PC-3 (cell line): ENCODE results near the gene BMP2K. TPM values are rescaled to one million over a fixed set of nuclear protein-coding genes. Genes with fewer than 3 reads are reported as not detected.

Experiments used
- ATAC-seq: fragments of 200-7000 bp; cut with Tn5 transposase; 2 replicates; pipeline ENCODE4 v1.9.1; 2020; ENCODE audit warnings: mild to moderate bottlenecking, moderate library complexity
- BruUV-seq: library from RNA; stranded (reverse); fragments of 400-500 nt; replicated peaks from 2 replicates; lab custom pipeline; 2021; lab: Mats Ljungman, UMichigan
- CTCF ChIA-PET: fragments of 300-600 bp; sonication (Branson Sonifier 250); formaldehyde crosslinking; loops from one replicate; lab custom pipeline; 2022; ENCODE audit warnings: antibody characterized with exemption; lab: Charles Lee
- POLR2A ChIA-PET: fragments of 300-600 bp; sonication (Branson Sonifier 250); formaldehyde crosslinking; loops from one replicate; lab custom pipeline; 2022; ENCODE audit warnings: antibody characterized with exemption; ENCODE audit not compliant: unreplicated experiment; lab: Charles Lee
- DNase-seq: peaks from one replicate; pipeline ENCODE4 v3.0.0-alpha.2; 2015
- H2AFZ ChIP-seq: fragments of 300-600 bp; sonication (generic); 2 replicates; pipeline ENCODE4 v1.6.0; 2016; ENCODE audit warnings: antibody characterized with exemption, low read length
- H3F3A ChIP-seq: fragments of 300-600 bp; sonication (generic); one replicate; pipeline ENCODE4 v1.6.0; 2017; ENCODE audit warnings: antibody characterized with exemption, low read length, control low read depth, mild to moderate bottlenecking; ENCODE audit not compliant: unreplicated experiment
- H3K27ac ChIP-seq: fragments of 300-600 bp; sonication (generic); 2 replicates; pipeline ENCODE4 v1.5.1; 2016; ENCODE audit warnings: mild to moderate bottlenecking, low read length
- H3K27me3 ChIP-seq: fragments of 300-600 bp; sonication (generic); 2 replicates; pipeline ENCODE4 v1.6.1; 2016; ENCODE audit warnings: low read length, mixed read lengths
- H3K36me3 ChIP-seq: fragments of 300-600 bp; sonication (generic); 2 replicates; pipeline ENCODE4 v1.6.1; 2016; ENCODE audit warnings: low read depth, mixed run types, low read length, mixed read lengths
- H3K4me1 ChIP-seq: fragments of 300-600 bp; sonication (generic); 2 replicates; pipeline ENCODE4 v1.5.1; 2016; ENCODE audit warnings: low read length; ENCODE audit not compliant: insufficient read depth
- H3K4me2 ChIP-seq: fragments of 300-600 bp; sonication (generic); 2 replicates; pipeline ENCODE4 v1.6.0; 2016; ENCODE audit warnings: low read length
- H3K4me3 ChIP-seq: fragments of 300-600 bp; sonication (generic); 2 replicates; pipeline ENCODE4 v1.5.1; 2016; ENCODE audit warnings: mild to moderate bottlenecking, low read length, mixed read lengths
- H3K79me2 ChIP-seq: fragments of 300-600 bp; sonication (generic); 2 replicates; pipeline ENCODE4 v1.6.1; 2017; ENCODE audit warnings: low read length, mixed read lengths
- H3K9ac ChIP-seq: fragments of 300-600 bp; sonication (generic); 2 replicates; pipeline ENCODE4 v1.6.0; 2016; ENCODE audit warnings: mild to moderate bottlenecking, low read length
- H3K9me2 ChIP-seq: fragments of 300-600 bp; sonication (generic); replicated peaks from 2 replicates; pipeline ENCODE4 v1.6.1; 2016; ENCODE audit warnings: mixed run types, low read length, mixed read lengths
- H3K9me3 ChIP-seq: fragments of 300-600 bp; sonication (generic); 2 replicates; pipeline ENCODE4 v1.6.1; 2016; ENCODE audit warnings: low read length, mixed read lengths
- H4K20me1 ChIP-seq: fragments of 300-600 bp; sonication (generic); 2 replicates; pipeline ENCODE4 v1.6.1; 2016; ENCODE audit warnings: low read length, mixed read lengths
- EZH2 ChIP-seq: fragments of 300-600 bp; sonication (generic); IDR thresholded peaks from one replicate; pipeline ENCODE4 v1.6.1; 2017; ENCODE audit warnings: antibody characterized with exemption, mild to moderate bottlenecking, low read length; ENCODE audit not compliant: unreplicated experiment
- EZH2phosphoT487 ChIP-seq: fragments of 300-600 bp; sonication (generic); IDR thresholded peaks from 2 replicates; pipeline ENCODE4 v1.6.1; 2018; ENCODE audit warnings: mild to moderate bottlenecking, antibody characterized with exemption, low read length, borderline replicate concordance
- intact Hi-C: fragments of 100-400 bp; cut with micrococcal nuclease; formaldehyde crosslinking; loops from 2 replicates; pipeline ENCODE4 v1.9.0; 2023
- total RNA-seq: library from RNA; depleted of rRNA; stranded (reverse); fragments of >200 nt; gene quantifications from 2 replicates; pipeline ENCODE4 v1.2.3, GENCODE V29; 2014
- TF ChIP-seq, protein P1 (sequence below): fragments of 300-600 bp; sonication (generic); conservative IDR thresholded peaks from 2 replicates; pipeline ENCODE4 v1.5.1; 2017; ENCODE audit warnings: antibody characterized with exemption, low read depth, mild to moderate bottlenecking, low read length

BMP2K gene
- total RNA-seq, 1 experiment from 2014 or later: 24.5 TPM

- no peak overlapping the region for H3K4me2 ChIP-seq
- BruUV-seq: no TSS peak
- no peak overlapping the region for H2AFZ ChIP-seq
- no peak overlapping the region for H3K27ac ChIP-seq
- ATAC-seq (no peak), DNase-seq (no peak)
- peaks cover 7% of the 10 kb centered on the region; the same call in 1 of the 2 replicates for H4K20me1 ChIP-seq
- no peaks in the 10 kb centered on the region for H3K9me3 ChIP-seq
- H3K79me2 ChIP-seq: peaks cover 96% of the 10 kb centered on the region
- H3K9ac ChIP-seq: no peak overlapping the region
- TF ChIP-seq EZH2phosphoT487 (no peak), EZH2 (no peak)
- TF ChIP-seq, protein P1, sequence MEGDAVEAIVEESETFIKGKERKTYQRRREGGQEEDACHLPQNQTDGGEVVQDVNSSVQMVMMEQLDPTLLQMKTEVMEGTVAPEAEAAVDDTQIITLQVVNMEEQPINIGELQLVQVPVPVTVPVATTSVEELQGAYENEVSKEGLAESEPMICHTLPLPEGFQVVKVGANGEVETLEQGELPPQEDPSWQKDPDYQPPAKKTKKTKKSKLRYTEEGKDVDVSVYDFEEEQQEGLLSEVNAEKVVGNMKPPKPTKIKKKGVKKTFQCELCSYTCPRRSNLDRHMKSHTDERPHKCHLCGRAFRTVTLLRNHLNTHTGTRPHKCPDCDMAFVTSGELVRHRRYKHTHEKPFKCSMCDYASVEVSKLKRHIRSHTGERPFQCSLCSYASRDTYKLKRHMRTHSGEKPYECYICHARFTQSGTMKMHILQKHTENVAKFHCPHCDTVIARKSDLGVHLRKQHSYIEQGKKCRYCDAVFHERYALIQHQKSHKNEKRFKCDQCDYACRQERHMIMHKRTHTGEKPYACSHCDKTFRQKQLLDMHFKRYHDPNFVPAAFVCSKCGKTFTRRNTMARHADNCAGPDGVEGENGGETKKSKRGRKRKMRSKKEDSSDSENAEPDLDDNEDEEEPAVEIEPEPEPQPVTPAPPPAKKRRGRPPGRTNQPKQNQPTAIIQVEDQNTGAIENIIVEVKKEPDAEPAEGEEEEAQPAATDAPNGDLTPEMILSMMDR: no peak
- intact Hi-C loops: no loop called here
- H3K9me2 ChIP-seq: no peaks in the 10 kb centered on the region
- H3K4me3 ChIP-seq: no peak overlapping the region
- no peaks in the 10 kb centered on the region for H3K27me3 ChIP-seq
- ChIA-PET POLR2A (no interaction called here), CTCF (interaction anchor here (0.6 kb wide), 1 partner anchor 85 kb away, joined by 4 read pairs; no protein-coding TSS in a partner anchor)
- no peaks in the 10 kb centered on the region for H3F3A ChIP-seq
- peaks cover 5% of the 10 kb centered on the region; the same call in 1 of the 2 replicates for H3K4me1 ChIP-seq
- H3K36me3 ChIP-seq: no peaks in the 10 kb centered on the region
Measured at GRCh38 chr4:78784236-78784865, 8.2 kb downstream of the BMP2K start.

DNA sequence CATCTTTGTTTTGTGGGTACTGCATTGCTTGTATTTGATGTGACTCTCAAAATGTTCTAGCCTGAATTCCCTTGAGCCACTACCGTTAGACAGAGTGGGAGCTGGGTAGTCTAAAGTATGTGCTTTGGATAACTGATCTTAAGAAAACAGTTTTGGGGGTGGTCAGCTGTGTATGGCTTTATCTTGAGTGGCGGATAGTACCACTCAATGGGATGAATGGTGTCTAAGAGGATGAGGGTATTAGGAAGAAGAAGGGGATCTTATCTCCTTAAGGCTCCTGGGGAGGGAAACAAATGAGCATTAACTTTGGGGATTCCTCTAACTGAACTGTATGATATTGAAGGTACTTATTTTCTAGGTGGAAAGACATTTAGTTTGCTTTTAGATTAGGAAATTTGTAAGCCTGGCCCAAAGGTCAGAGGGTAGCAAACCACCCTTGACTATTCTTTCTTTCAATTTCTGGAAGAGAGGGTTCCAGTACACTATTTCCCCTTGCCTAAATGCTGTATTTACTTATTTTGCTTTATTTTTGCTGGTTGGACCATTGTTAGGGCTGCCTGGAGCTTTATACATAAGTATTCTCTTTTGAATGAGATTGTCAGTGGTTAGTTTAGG, 11.3 kb downstream of the BMP2K start:
- no peak overlapping the region for H3K4me3 ChIP-seq
- H3K9me2 ChIP-seq: no peaks in the 10 kb centered on the region
- ATAC-seq (no peak), DNase-seq (no peak)
- no peak overlapping the region for H2AFZ ChIP-seq
- H3K27me3 ChIP-seq: no peaks in the 10 kb centered on the region
- TF ChIP-seq, protein P1: no peak
- TF ChIP-seq EZH2phosphoT487: no peak
- no peak for TF ChIP-seq EZH2
- no peaks in the 10 kb centered on the region for H3K36me3 ChIP-seq
- H3F3A ChIP-seq: no peaks in the 10 kb centered on the region
- ChIA-PET CTCF (no interaction called here), POLR2A (no interaction called here)
- no peaks in the 10 kb centered on the region for H4K20me1 ChIP-seq
- H3K4me2 ChIP-seq: no peak overlapping the region
- no peaks in the 10 kb centered on the region for H3K4me1 ChIP-seq
- no peaks in the 10 kb centered on the region for H3K9me3 ChIP-seq
- BruUV-seq: no TSS peak
- H3K27ac ChIP-seq: no peak overlapping the region
- peaks cover 92% of the 10 kb centered on the region for H3K79me2 ChIP-seq
- intact Hi-C loops: no loop called here
- H3K9ac ChIP-seq: no peak overlapping the region
